K562 (cell line): ENCODE results near the gene TXNRD1. TPM values are rescaled to one million over a fixed set of nuclear protein-coding genes. Genes with fewer than 3 reads are reported as not detected.

Experiments used
- ADNP ChIP-seq: fragments of 200-800 bp; sonication (Bioruptor generic); IDR thresholded peaks from 2 replicates; pipeline ENCODE4 v1.6.1; 2016; ENCODE audit warnings: missing genetic modification characterization, missing compliant biosample characterization
- GABPA ChIP-seq: fragments of 200-800 bp; sonication (Bioruptor generic); conservative IDR thresholded peaks from 2 replicates; pipeline ENCODE4 v1.6.1; 2016; ENCODE audit warnings: low read depth, missing genetic modification characterization, missing compliant biosample characterization
- KLF1 ChIP-seq: fragments of 450-650 bp; IDR thresholded peaks from 2 replicates; pipeline ENCODE4 v1.6.1; 2016; ENCODE audit warnings: missing genetic modification characterization, missing compliant biosample characterization
- MEF2D ChIP-seq: conservative IDR thresholded peaks from 2 replicates; pipeline ENCODE4 v1.6.1; 2016; ENCODE audit warnings: low read depth, missing genetic modification characterization, missing compliant biosample characterization
- MGA ChIP-seq: fragments of 450-650 bp; IDR thresholded peaks from 2 replicates; pipeline ENCODE4 v1.6.1; 2016; ENCODE audit warnings: mild to moderate bottlenecking, moderate library complexity
- MTA1 ChIP-seq: fragments of 450-650 bp; IDR thresholded peaks from 2 replicates; pipeline ENCODE4 v1.6.1; 2017; ENCODE audit warnings: borderline replicate concordance
- NFYB ChIP-seq: IDR thresholded peaks from 2 replicates; pipeline ENCODE4 v1.6.1; 2011; ENCODE audit warnings: mild to moderate bottlenecking, moderate library complexity; ENCODE audit not compliant: insufficient read length; ENCODE audit errors: extremely low read depth
- SIX5 ChIP-seq, 2 experiments: IDR thresholded peaks; 2 replicates each; pipeline ENCODE4 v1.6.1; 2011; ENCODE audit warnings: low read length in 2 of 2, borderline replicate concordance in 1 of 2, low read depth in 1 of 2, mild to moderate bottlenecking in 1 of 2, moderate library complexity in 1 of 2; ENCODE audit not compliant: insufficient read depth in 1 of 2
- SMARCA4 ChIP-seq: fragments of 450-650 bp; IDR thresholded peaks from 2 replicates; pipeline ENCODE4 v1.6.1; 2016
- SUPT5H ChIP-seq: fragments of 450-650 bp; IDR thresholded peaks from 2 replicates; pipeline ENCODE4 v1.6.1; 2016
- TFE3 ChIP-seq: fragments of 450-650 bp; formaldehyde crosslinking; IDR thresholded peaks from 2 replicates; pipeline ENCODE4 v1.4.0; 2020; ENCODE audit warnings: mild to moderate bottlenecking, mixed read lengths
- USF1 ChIP-seq: sonication (generic); formaldehyde crosslinking; IDR thresholded peaks from 2 replicates; pipeline ENCODE4 v1.9.0; 2022; ENCODE audit warnings: mild to moderate bottlenecking, missing genetic modification reagents
- XRCC4 ChIP-seq: IDR thresholded peaks from one replicate; pipeline ENCODE4 v1.6.1; 2011; ENCODE audit not compliant: insufficient read depth, insufficient read length; ENCODE audit errors: extremely low read depth
- ZBTB1 ChIP-seq: sonication (generic); formaldehyde crosslinking; IDR thresholded peaks from 2 replicates; pipeline ENCODE4 v1.8.1; 2023; ENCODE audit warnings: missing genetic modification reagents, low read depth, mild to moderate bottlenecking, borderline replicate concordance
- polyA plus RNA-seq, 8 experiments: library from polyadenylated mRNA; depleted of rRNA in 4 of 8; stranded (reverse) in 5 of 8; unstranded in 3 of 8; fragments of >200 nt; fragmentation: Nextera tagmentation in 2 of 8; fragmentation: Illumina TruSeq in 1 of 8; extraction: Ambion mirVana in 2 of 8; extraction: Trizol in 1 of 8; gene quantifications; 2 replicates each; pipeline versions ENCODE4 v1.2.1 to v1.2.3, GENCODE V29; 2011 to 2014; ENCODE audit warnings: inconsistent platforms in 1 of 8, missing spikeins in 1 of 8
- total RNA-seq, 7 experiments: library from RNA; depleted of rRNA in 6 of 7; stranded (reverse); fragments of >200 nt in 6 of 7; fragmentation: Illumina TruSeq in 2 of 7; extraction: Trizol in 2 of 7; gene quantifications; 2 replicates each; pipeline versions ENCODE4 v1.2.1 to v1.2.3, GENCODE V29; 2011 to 2021; ENCODE audit warnings: low replicate concordance in 1 of 7

The TXNRD1 gene
- total and polyA plus RNA-seq, 9 of the 15 experiments (the other 6 are each of a cell fraction or from before 2014, with no cell fraction given) = 107 to 189 (median 146) TPM

GRCh38 chr12:104360983-104361707 lies 145.6 kb downstream of the TXNRD1 start (continued):
- TF ChIP-seq MGA (no peak), SMARCA4 (no peak), KLF1 (tag) (no peak), MTA1 (no peak), SUPT5H (no peak), SIX5 (IDR thresholded peaks at IDR 0.05; ENCODE audit: borderline replicate concordance in 1 of 2, insufficient read depth in 1 of 2, low read depth in 1 of 2, low read length in 2 of 2) (no peak), ADNP (no peak), XRCC4 (no peak), NFYB (no peak), MEF2D (tag) (no peak), TFE3 (CRISPR knock-in tag) (peak; percentile 51), USF1 (CRISPR knock-in tag) (peak; percentile 39; the same call in 1 of the 2 replicates), ZBTB1 (CRISPR knock-in tag) (no peak), GABPA (tag) (no peak)
